Subcutaneous adipose tissue (tissue), 4 donors: Measurements from ENCODE around the gene CNOT10. TPM values are rescaled to one million over a fixed set of nuclear protein-coding genes. Genes with fewer than 3 reads are reported as not detected.

Source experiments
- CTCF ChIP-seq: fragments of 450-650 bp; IDR thresholded peaks from one replicate; pipeline ENCODE4 v1.5.1; 2016; ENCODE audit warnings: low read depth, mild to moderate bottlenecking, control low read depth, antibody characterized with exemption, moderate library complexity
- total RNA-seq, 4 donors: library from RNA; depleted of rRNA; stranded (reverse); fragments of >200 nt; gene quantifications; one replicate each; pipeline ENCODE4 v1.1.0, GENCODE V29; 2016

The CNOT10 gene
- total RNA-seq, 4 donors from 2014 or later = 16.3 to 22.6 (median 19.3) TPM

DNA sequence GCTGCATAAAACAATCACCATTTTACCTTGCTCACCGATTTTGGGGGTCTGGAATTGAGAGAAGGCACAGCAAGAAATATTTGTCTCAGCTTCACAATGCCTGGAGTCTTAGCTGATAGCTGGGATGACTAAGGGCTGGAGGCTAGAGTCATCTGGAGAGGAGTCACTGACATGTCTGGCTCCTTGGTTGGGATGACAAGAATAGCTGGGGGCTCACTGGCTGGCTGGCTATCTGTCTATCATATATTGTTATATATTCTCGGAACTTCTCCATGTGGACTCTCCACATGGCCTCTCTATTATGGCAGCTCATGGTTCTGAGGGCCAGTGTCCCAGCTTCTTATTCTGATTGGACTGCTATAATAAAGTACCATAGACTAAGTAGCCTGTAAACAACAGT lies 112.8 kb downstream of the CNOT10 start:
- no peak for TF ChIP-seq CTCF

- TF ChIP-seq CTCF = no peak
Measured at GRCh38 chr3:32813180-32813579, 128.2 kb downstream of the CNOT10 start.

GRCh38 chr3:32814361-32814760 lies 129.4 kb downstream of the CNOT10 start:
- no peak for TF ChIP-seq CTCF

GRCh38 chr3:32815841-32816438 lies 131.0 kb downstream of the CNOT10 start:
- no peak for TF ChIP-seq CTCF

GRCh38 chr3:32816439-32817256 lies 131.7 kb downstream of the CNOT10 start:
- TF ChIP-seq CTCF = no peak

- TF ChIP-seq CTCF = no peak
Measured at GRCh38 chr3:32817257-32817557, 132.2 kb downstream of the CNOT10 start.

DNA sequence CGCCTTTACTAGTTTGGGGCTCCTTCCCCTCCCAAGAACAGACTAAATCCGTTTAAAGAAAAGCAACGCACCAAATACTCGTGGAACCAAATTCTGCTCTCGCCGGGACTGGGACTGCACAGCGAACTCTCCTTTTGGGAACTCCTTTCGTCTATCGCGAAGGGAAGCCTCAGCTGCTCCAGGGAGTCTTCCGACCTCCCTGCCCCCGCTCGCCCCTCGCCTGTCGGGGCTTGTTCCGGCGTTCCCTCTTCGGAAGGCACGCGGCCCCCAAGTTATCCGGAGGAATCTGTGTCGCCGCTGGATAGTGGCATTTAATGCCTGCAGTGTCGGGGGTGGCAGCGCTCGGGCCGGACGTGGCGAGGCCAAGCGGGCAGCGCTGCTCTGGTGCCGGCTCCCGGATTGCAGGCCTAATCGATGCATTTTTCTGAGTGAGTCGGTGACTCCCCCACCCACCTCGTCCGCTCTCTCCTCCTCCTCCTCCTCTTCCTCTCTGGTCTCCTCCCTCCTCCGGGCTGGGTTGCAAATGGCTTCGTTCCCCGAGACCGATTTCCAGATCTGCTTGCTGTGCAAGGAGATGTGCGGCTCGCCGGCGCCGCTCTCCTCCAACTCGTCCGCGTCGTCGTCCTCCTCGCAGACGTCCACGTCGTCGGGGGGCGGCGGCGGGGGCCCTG lies 132.7 kb downstream of the CNOT10 start, which contains the start of gene TRIM71:
TSS of gene TRIM71 (plus strand) at position 440 of the 671 bp plus-strand sequence. CDS start at position 524, 84 bp downstream.
- no peak for TF ChIP-seq CTCF
